Glutamatergic neuron (in vitro differentiated cells): Measurements from ENCODE around the gene ETV6. TPM values are rescaled to one million over a fixed set of nuclear protein-coding genes. Genes with fewer than 3 reads are reported as not detected.

Source experiments
- DNase-seq: peaks from one replicate; pipeline ENCODE4 v3.0.0; 2022
- H3K27ac Mint-ChIP-seq: one replicate; pipeline ENCODE4 v1.8.0; 2020; ENCODE audit warnings: mild to moderate bottlenecking, mixed read lengths, inconsistent platforms; ENCODE audit not compliant: unreplicated experiment
- H3K27me3 Mint-ChIP-seq: one replicate; pipeline ENCODE4 v1.8.0; 2020; ENCODE audit warnings: mild to moderate bottlenecking, moderate library complexity, mixed read lengths, inconsistent platforms; ENCODE audit not compliant: unreplicated experiment
- H3K36me3 Mint-ChIP-seq: one replicate; pipeline ENCODE4 v1.8.0; 2020; ENCODE audit warnings: mild to moderate bottlenecking, mixed read lengths, inconsistent platforms; ENCODE audit not compliant: unreplicated experiment
- H3K4me1 Mint-ChIP-seq: one replicate; pipeline ENCODE4 v1.8.0; 2020; ENCODE audit warnings: mild to moderate bottlenecking, low read depth, mixed read lengths, inconsistent platforms; ENCODE audit not compliant: unreplicated experiment
- H3K4me3 Mint-ChIP-seq: one replicate; pipeline ENCODE4 v1.8.0; 2020; ENCODE audit warnings: mild to moderate bottlenecking, mixed read lengths, inconsistent platforms; ENCODE audit not compliant: unreplicated experiment
- H3K9me3 Mint-ChIP-seq: one replicate; pipeline ENCODE4 v1.8.0; 2020; ENCODE audit warnings: mild to moderate bottlenecking, moderate library complexity, mixed read lengths, inconsistent platforms; ENCODE audit not compliant: unreplicated experiment
- CTCF ChIP-seq: fragments of 200-600 bp; sonication (generic); IDR thresholded peaks from one replicate; pipeline ENCODE4 v1.5.0; 2021; ENCODE audit not compliant: partially characterized antibody, unreplicated experiment
- total RNA-seq: library from RNA; stranded (reverse); fragmentation: NEBNext Ultra II Directional; extraction: Animal tissue kit (Norgen Biotek cat#: 25700); gene quantifications from one replicate; pipeline ENCODE4 v1.2.1, GENCODE V29; 2021; ENCODE audit not compliant: unreplicated experiment

ETV6 gene
- total RNA-seq, 1 donor from 2014 or later, result 10.1 TPM

GRCh38 chr12:11854011-11854499 lies 204.6 kb downstream of the ETV6 start:
- DNase-seq, result no peak

GRCh38 chr12:11855983-11856374 lies 206.5 kb downstream of the ETV6 start:
- H3K36me3 Mint-ChIP-seq, result no peaks in the 10 kb centered on the region
- DNase-seq, result no peak
- no peak overlapping the region for H3K27ac Mint-ChIP-seq
- peaks cover 2% of the 10 kb centered on the region for H3K9me3 Mint-ChIP-seq
- no peak overlapping the region for H3K4me3 Mint-ChIP-seq
- H3K27me3 Mint-ChIP-seq, result peaks cover 1% of the 10 kb centered on the region
- TF ChIP-seq CTCF, result no peak
- H3K4me1 Mint-ChIP-seq, result peaks cover 2% of the 10 kb centered on the region

More at GRCh38 chr12:11854011-11854499, 204.6 kb downstream of the ETV6 start:
- no peak for TF ChIP-seq CTCF
- H3K36me3 Mint-ChIP-seq, result no peaks in the 10 kb centered on the region
- H3K27ac Mint-ChIP-seq, result no peak overlapping the region
- H3K4me1 Mint-ChIP-seq, result no peaks in the 10 kb centered on the region
- H3K27me3 Mint-ChIP-seq, result no peaks in the 10 kb centered on the region
- H3K9me3 Mint-ChIP-seq, result peaks cover 2% of the 10 kb centered on the region
- no peak overlapping the region for H3K4me3 Mint-ChIP-seq

GRCh38 chr12:11856971-11857370 lies 207.5 kb downstream of the ETV6 start:
- peaks cover 1% of the 10 kb centered on the region for H3K27me3 Mint-ChIP-seq
- peaks cover 2% of the 10 kb centered on the region for H3K9me3 Mint-ChIP-seq
- H3K4me1 Mint-ChIP-seq, result peaks cover 6% of the 10 kb centered on the region
- no peak overlapping the region for H3K27ac Mint-ChIP-seq
- no peak for DNase-seq
- H3K36me3 Mint-ChIP-seq, result no peaks in the 10 kb centered on the region
- H3K4me3 Mint-ChIP-seq, result no peak overlapping the region
- no peak for TF ChIP-seq CTCF

GRCh38 chr12:11859705-11860425 lies 210.4 kb downstream of the ETV6 start:
- no peaks in the 10 kb centered on the region for H3K9me3 Mint-ChIP-seq
- H3K36me3 Mint-ChIP-seq, result no peaks in the 10 kb centered on the region
- peaks cover 6% of the 10 kb centered on the region for H3K4me1 Mint-ChIP-seq
- no peak overlapping the region for H3K27ac Mint-ChIP-seq
- no peak overlapping the region for H3K4me3 Mint-ChIP-seq
- H3K27me3 Mint-ChIP-seq, result peaks cover 3% of the 10 kb centered on the region
- DNase-seq, result no peak
- TF ChIP-seq CTCF, result no peak

GRCh38 chr12:11861155-11861863 lies 211.8 kb downstream of the ETV6 start:
- Mint-ChIP-seq H3K27me3 (peaks cover 3% of the 10 kb centered on the region), H3K9me3 (no peaks in the 10 kb centered on the region), H3K4me3 (no peak overlapping the region), H3K4me1 (peaks cover 6% of the 10 kb centered on the region), H3K36me3 (peaks cover 8% of the 10 kb centered on the region), H3K27ac (peak overlapping the region; percentile 62)
- no peak for TF ChIP-seq CTCF
- no peak for DNase-seq
